ENCODE data around the gene ARHGAP18. TPM values are rescaled to one million over a fixed set of nuclear protein-coding genes. Genes with fewer than 3 reads are reported as not detected.

ARHGAP18 gene, protein sequence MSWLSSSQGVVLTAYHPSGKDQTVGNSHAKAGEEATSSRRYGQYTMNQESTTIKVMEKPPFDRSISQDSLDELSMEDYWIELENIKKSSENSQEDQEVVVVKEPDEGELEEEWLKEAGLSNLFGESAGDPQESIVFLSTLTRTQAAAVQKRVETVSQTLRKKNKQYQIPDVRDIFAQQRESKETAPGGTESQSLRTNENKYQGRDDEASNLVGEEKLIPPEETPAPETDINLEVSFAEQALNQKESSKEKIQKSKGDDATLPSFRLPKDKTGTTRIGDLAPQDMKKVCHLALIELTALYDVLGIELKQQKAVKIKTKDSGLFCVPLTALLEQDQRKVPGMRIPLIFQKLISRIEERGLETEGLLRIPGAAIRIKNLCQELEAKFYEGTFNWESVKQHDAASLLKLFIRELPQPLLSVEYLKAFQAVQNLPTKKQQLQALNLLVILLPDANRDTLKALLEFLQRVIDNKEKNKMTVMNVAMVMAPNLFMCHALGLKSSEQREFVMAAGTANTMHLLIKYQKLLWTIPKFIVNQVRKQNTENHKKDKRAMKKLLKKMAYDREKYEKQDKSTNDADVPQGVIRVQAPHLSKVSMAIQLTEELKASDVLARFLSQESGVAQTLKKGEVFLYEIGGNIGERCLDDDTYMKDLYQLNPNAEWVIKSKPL
- 10 to 100 TPM; 18.7 to 28.3 TPM for total RNA-seq

DNA sequence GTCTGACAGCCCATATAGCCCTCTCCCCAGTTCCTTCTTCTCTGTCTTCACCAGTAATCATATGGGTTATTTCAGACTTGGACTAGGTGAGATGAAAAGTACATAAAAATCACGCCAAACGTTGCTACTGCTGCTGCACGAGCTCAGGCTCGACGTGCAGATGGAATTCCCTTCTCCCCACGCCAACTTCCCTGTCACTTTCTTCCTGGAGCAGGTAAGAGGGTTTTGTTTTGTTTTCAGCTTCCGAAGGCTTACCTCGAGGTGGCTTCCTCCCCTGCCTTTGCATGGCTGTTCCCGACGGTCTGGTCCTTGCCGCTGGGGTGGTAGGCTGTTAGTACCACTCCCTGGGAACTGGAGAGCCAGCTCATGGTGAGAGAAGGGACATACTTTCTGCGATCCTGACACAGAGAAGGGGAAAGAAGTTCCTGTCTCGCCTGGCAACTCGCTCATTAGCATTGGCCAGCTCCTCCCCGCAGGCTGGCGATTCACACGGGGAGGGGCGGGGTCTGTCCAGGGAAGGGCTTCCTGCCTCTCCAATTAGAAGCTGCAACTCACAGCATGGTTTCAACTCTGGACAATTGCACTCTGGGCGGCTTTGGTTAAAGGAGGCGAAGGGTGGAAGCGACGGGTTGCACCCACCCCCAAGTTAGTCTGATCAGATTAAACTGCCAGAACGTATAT lies at the start of gene ARHGAP18:
Gene ARHGAP18, minus strand, starts transcription at position 409 of the 681 bp plus-strand sequence. Its CDS starts 41 bp downstream, at position 368.
- H3K36me3 ChIP-seq = no peaks in the 10 kb centered on the region
- TF ChIP-seq, protein P1, sequence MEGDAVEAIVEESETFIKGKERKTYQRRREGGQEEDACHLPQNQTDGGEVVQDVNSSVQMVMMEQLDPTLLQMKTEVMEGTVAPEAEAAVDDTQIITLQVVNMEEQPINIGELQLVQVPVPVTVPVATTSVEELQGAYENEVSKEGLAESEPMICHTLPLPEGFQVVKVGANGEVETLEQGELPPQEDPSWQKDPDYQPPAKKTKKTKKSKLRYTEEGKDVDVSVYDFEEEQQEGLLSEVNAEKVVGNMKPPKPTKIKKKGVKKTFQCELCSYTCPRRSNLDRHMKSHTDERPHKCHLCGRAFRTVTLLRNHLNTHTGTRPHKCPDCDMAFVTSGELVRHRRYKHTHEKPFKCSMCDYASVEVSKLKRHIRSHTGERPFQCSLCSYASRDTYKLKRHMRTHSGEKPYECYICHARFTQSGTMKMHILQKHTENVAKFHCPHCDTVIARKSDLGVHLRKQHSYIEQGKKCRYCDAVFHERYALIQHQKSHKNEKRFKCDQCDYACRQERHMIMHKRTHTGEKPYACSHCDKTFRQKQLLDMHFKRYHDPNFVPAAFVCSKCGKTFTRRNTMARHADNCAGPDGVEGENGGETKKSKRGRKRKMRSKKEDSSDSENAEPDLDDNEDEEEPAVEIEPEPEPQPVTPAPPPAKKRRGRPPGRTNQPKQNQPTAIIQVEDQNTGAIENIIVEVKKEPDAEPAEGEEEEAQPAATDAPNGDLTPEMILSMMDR (IDR thresholded peaks at IDR 0.05) = no peak
- peaks cover 8% of the 10 kb centered on the region for H3K4me1 ChIP-seq
- intact Hi-C loops (cut with DNase I) = no loop called here
- H3K27ac ChIP-seq = peak within 1 kb of the TSS; percentile 89
- H3K4me3 ChIP-seq = peak within 1 kb of the TSS; percentile 44
- H3K9ac ChIP-seq (ENCODE audit: low read depth in 2 of 2, low read length in 2 of 2) = peak within 1 kb of the TSS; percentile 84 to 96
- no peaks in the 10 kb centered on the region for H3K9me3 ChIP-seq
- H3K27me3 ChIP-seq = no peaks in the 10 kb centered on the region
- DNase-seq = peak; percentile 98

DNA sequence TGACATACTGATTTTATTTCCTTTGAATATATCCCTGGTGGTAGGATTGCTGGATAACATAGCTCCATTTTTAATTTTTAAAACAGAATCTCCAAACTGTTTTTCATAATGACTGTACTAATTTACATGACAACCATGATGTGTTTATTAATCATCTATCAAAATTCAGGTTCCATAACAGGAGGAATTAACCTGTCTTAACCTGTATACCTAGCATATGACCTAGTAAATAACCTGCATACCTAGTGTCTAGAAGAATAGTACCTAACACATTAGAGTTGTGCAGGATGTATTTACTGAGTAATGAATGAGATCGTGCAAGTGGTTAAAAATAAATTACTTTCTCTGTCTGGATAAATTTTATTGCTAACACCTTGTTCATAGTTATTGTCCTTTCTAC lies 45.8 kb upstream of the ARHGAP18 start:
- H3K9ac ChIP-seq (ENCODE audit: low read depth in 2 of 2, low read length in 2 of 2) = no peak overlapping the region
- no peak overlapping the region for H3K27ac ChIP-seq
- no peaks in the 10 kb centered on the region for H3K27me3 ChIP-seq
- TF ChIP-seq, protein P1 (IDR thresholded peaks at IDR 0.05) = no peak
- H3K36me3 ChIP-seq = no peaks in the 10 kb centered on the region
- no peak overlapping the region for H3K4me3 ChIP-seq
- no peak for DNase-seq
- intact Hi-C loops (cut with DNase I) = no loop called here
- H3K4me1 ChIP-seq = no peaks in the 10 kb centered on the region
- no peaks in the 10 kb centered on the region for H3K9me3 ChIP-seq

DNA sequence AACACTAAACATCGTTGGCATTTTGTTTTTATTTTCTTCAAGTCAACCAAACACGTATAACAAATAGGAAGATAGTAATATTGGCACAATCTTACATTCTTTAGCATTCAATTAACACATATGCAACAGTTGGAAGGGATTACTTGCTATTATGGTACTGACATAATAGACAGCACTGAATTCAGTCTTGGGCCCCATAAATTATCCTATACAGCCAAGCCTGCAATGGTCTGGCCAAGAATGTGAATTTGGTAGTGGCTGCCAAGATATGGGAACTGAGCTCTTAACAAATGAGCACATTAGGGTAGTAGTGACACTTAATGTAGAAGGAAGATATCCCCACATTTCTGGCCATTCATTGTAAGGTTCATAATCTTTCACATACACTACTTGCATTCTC lies 44.8 kb upstream of the ARHGAP18 start:
- TF ChIP-seq, protein P1 (IDR thresholded peaks at IDR 0.05) = no peak
- no peaks in the 10 kb centered on the region for H3K9me3 ChIP-seq
- H3K27ac ChIP-seq = no peak overlapping the region
- no peak overlapping the region for H3K4me3 ChIP-seq
- no peaks in the 10 kb centered on the region for H3K36me3 ChIP-seq
- intact Hi-C loops (cut with DNase I) = no loop called here
- no peaks in the 10 kb centered on the region for H3K4me1 ChIP-seq
- H3K9ac ChIP-seq (ENCODE audit: low read depth in 2 of 2, low read length in 2 of 2) = no peak overlapping the region
- DNase-seq = no peak
- H3K27me3 ChIP-seq = no peaks in the 10 kb centered on the region

DNA sequence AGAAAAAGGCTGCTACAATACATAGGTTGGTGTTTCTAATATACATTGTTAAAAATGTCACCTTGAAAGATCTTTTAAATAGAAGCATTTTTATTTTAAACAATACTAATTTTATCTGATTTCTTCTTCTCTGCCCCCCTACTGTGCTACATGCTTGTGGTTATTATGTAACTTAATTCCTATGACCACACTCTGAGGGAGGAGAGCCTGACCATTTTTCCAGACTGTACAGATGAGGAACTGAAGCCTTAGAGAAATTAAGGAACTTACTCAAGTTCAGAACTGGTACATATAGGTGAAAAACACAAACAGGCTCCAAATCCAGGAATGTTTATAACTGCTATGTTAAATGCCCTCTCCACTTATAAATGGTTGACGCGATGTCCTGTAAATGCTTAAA lies 43.4 kb upstream of the ARHGAP18 start:
- no peaks in the 10 kb centered on the region for H3K36me3 ChIP-seq
- no peaks in the 10 kb centered on the region for H3K9me3 ChIP-seq
- no peak overlapping the region for H3K27ac ChIP-seq
- H3K9ac ChIP-seq (ENCODE audit: low read depth in 2 of 2, low read length in 2 of 2) = no peak overlapping the region
- TF ChIP-seq, protein P1 (IDR thresholded peaks at IDR 0.05) = no peak
- intact Hi-C loops (cut with DNase I) = no loop called here
- H3K4me1 ChIP-seq = no peaks in the 10 kb centered on the region
- H3K27me3 ChIP-seq = no peaks in the 10 kb centered on the region
- DNase-seq = no peak
- H3K4me3 ChIP-seq = no peak overlapping the region

DNA sequence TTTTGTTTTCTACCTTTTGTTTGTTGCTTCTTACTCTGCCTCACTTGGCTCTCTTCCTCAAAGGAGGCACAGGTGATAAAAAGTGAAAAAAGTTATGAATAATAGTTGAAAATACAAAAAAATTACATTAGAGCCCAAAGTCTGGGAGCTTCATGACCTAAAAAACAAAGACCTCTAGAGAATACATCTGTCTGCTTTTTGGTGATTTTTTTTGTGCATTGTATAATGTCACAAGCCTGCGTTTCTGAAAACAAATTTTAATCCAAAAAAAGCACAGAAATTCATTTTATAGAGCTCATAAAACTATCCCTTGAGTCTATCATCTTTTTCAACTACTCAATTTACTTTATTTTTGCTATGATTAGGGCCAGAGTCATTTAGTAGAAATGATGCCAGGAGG lies 41.4 kb upstream of the ARHGAP18 start:
- no peak overlapping the region for H3K27ac ChIP-seq
- intact Hi-C loops (cut with DNase I) = no loop called here
- DNase-seq = no peak
- no peaks in the 10 kb centered on the region for H3K9me3 ChIP-seq
- no peaks in the 10 kb centered on the region for H3K27me3 ChIP-seq
- TF ChIP-seq, protein P1 (IDR thresholded peaks at IDR 0.05) = no peak
- no peak overlapping the region for H3K4me3 ChIP-seq
- no peaks in the 10 kb centered on the region for H3K4me1 ChIP-seq
- H3K9ac ChIP-seq (ENCODE audit: low read depth in 2 of 2, low read length in 2 of 2) = no peak overlapping the region
- H3K36me3 ChIP-seq = no peaks in the 10 kb centered on the region
